Fibroblast of skin of left quadriceps (primary cell): ENCODE data around the gene ARAP1.

Experiments used
- DNase-seq, 2 experiments: peaks; one replicate each; pipeline ENCODE4 v3.0.0-alpha.2; 2013; ENCODE audit warnings: low read depth in 2 of 2

ARAP1 gene

DNA sequence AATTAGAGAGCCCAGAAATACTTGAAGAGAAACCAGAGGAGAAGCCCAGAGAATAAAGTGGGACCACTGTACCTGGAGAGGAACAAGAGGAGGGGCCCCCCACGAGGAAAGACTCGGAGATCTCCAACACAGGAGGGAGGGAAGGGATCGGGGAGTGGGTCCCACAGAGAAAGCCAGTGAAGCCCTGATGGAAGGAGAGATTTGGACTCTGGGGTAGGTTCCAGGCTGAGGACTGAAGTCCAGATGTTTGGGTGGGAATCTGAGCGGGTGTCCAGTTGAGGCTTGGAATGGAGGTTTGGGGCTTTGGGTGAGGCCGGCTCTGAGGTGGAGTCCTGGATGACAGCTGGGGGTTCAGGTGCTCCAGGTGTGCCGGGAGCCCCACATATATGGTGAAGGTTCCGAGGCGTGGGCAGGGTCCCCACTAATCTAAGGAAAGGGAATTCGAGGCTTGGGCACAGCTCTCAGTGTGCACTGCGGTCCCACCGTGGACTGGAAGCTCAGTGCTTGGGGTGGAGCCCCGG lies 110.6 kb downstream of the ARAP1 start:
- DNase-seq = no peak

DNA sequence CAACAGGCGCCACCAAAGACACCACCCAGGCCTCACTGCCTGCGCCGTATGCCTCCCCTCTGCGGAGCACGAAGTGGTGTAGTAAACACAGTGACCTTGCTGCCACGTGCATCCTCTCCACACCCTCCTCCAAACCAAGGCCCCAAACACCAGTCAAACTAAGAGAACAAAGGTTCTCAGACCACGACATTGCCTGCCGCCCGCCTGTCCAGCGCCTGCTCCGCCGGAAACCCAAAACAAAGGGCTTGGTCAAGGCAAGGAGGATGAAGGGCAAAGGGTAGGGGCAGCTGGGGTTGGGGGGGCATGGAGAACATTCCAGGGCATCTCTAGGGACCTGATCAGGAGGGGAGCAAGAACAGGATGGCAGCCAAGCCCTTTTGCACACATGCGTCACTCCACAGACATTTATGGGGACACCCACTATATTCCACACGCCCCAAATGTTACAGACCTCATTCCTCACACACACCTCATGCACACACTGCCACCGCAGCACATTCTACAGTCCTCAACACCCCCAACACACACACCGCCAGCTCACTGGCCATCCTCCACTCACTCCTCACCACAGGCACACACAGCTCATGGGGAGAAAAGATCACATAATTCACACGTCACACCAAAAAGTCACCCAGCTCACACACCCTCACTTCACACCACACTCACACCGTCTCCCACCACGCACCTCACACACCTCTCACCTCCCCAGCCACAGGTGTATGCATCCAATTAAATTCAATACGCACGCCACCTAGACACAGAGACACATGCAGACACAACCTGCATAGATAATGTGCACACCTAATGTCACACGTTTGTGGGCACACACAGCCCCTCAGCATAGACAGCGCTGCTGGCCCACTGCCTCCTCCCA lies 112.5 kb downstream of the ARAP1 start:
- DNase-seq = no peak

DNA sequence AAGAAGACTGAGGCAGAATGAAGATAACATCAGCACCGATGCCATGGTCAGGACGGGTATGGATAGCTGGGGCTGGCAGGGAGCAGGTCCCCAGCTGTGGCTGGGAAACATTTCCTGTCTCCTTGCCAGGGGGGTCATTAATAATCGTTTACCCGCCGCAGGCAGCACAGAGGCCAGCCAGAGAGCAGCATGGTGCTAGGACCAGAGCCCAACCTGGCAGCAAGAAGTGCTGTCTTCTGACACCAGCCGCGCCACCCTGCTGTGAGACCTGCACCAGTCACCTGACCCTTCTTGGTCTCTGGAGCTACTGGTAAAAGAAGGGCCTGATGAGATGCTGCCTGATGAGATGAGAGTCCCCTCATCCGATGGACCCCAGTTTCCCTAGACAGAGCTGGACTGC lies 114.3 kb downstream of the ARAP1 start:
- DNase-seq = no peak

DNA sequence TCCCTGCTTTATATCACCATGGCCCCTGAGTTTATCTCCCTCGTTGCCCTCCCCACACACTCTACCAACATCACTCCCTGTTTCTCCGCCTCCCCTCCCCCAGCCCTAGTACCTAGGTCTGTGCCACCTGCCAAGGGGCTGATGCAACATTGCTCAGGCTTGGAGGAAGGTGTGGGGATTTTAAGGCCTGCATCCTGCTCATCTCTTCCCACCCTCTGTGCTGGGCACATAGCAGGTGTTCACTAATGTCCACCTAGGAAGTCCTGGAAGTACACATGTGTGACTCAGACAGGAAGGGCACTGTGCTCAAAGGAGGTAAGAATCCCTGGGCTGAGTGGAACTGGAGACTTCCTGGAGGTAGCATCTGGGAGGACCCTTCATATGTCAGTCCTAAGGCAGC lies 115.0 kb downstream of the ARAP1 start:
- DNase-seq = no peak

GRCh38 chr11:72636376-72636775 lies 115.8 kb downstream of the ARAP1 start:
- DNase-seq = no peak

DNA sequence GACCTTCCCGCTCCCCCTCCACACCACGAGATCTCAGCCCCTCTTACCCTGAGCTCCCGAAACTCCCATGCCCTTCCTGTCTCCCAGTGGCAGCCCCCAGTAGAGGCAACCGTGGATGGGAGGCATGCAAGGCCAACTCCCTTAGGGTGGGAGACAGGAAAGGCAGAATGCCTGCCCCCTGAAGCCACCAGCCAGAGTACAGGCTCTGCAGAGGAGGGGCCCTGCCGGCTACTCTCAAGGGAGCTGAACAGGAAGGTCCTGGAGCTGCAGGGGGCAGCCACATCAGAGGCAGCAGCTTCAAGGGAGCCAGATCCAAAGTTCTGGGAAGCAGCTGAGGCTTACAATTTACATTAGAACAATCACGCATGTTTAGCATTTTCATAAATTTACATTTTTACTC lies 116.3 kb downstream of the ARAP1 start:
- no peak for DNase-seq

- no peak for DNase-seq
These were observed 116.8 kb downstream of the ARAP1 start for GRCh38 chr11:72635309-72635915.
